CD14-positive monocyte (primary cell): Measurements from ENCODE around the gene SCART1. TPM values are rescaled to one million over a fixed set of nuclear protein-coding genes. Genes with fewer than 3 reads are reported as not detected.

Experiments
- DNase-seq, 3 donors: peaks; one replicate each; pipeline ENCODE4 v3.0.0-alpha.2; 2011 to 2022
- H2AFZ ChIP-seq: 2 replicates; pipeline ENCODE4 v1.6.0; 2012; ENCODE audit warnings: mild to moderate bottlenecking, low read depth, low read length, inconsistent platforms; ENCODE audit not compliant: insufficient read depth, poor library complexity, severe bottlenecking
- H3K27ac ChIP-seq, 2 donors: 1 replicate in 1 of 2; 2 replicates in 1 of 2; pipeline ENCODE4 v1.5.1; 2012 to 2013; ENCODE audit warnings: low read length in 2 of 2, control low read depth in 1 of 2, inconsistent platforms in 1 of 2, low read depth in 1 of 2, mild to moderate bottlenecking in 1 of 2
- H3K27me3 ChIP-seq, 2 donors: one replicate each; pipeline versions ENCODE4 v1.6.0 to v1.6.1; 2011 to 2013; ENCODE audit warnings: low read length in 2 of 2; ENCODE audit not compliant: control insufficient read depth in 2 of 2, insufficient read depth in 2 of 2
- H3K36me3 ChIP-seq, 2 donors: replicated peaks in 1 of 2; 1 replicate in 1 of 2; 2 replicates in 1 of 2; pipeline versions ENCODE4 v1.5.1 to v1.6.1; 2012 to 2013; ENCODE audit warnings: low read length in 2 of 2, control low read depth in 1 of 2, inconsistent platforms in 1 of 2, mild to moderate bottlenecking in 1 of 2; ENCODE audit not compliant: insufficient read depth in 2 of 2, control insufficient read depth in 1 of 2
- H3K4me1 ChIP-seq, 2 donors: 1 replicate in 1 of 2; 2 replicates in 1 of 2; pipeline versions ENCODE4 v1.5.1 to v1.6.1; 2012 to 2013; ENCODE audit warnings: low read length in 2 of 2, control low read depth in 1 of 2, inconsistent platforms in 1 of 2, mild to moderate bottlenecking in 1 of 2, moderate library complexity in 1 of 2; ENCODE audit not compliant: insufficient read depth in 2 of 2, control insufficient read depth in 1 of 2
- H3K4me2 ChIP-seq: replicated peaks from 2 replicates; pipeline ENCODE3; 2012; ENCODE audit warnings: low read length, moderate library complexity, mild to moderate bottlenecking; ENCODE audit not compliant: poor library complexity, severe bottlenecking; ENCODE audit errors: extremely low read depth
- H3K4me3 ChIP-seq, 3 experiments: fragments of 200-600 bp in 1 of 3; sonication (generic) in 1 of 3; replicated peaks in 1 of 3; 1 replicate in 2 of 3; 2 replicates in 1 of 3; pipeline ENCODE4 v1.5.1; 2011 to 2013; ENCODE audit warnings: low read length in 3 of 3, mild to moderate bottlenecking in 3 of 3, control low read depth in 2 of 3, low read depth in 2 of 3, inconsistent platforms in 1 of 3, moderate library complexity in 1 of 3
- H3K79me2 ChIP-seq: 2 replicates; pipeline ENCODE4 v1.6.0; 2012; ENCODE audit warnings: mild to moderate bottlenecking, control low read depth, inconsistent platforms, low read length, moderate library complexity; ENCODE audit not compliant: insufficient read depth
- H3K9ac ChIP-seq: 2 replicates; pipeline ENCODE4 v1.6.0; 2017; ENCODE audit warnings: low read length, mild to moderate bottlenecking; ENCODE audit not compliant: insufficient read depth, poor library complexity, severe bottlenecking
- H3K9me3 ChIP-seq, 2 donors: replicated peaks in 1 of 2; 1 replicate in 1 of 2; 2 replicates in 1 of 2; pipeline versions ENCODE4 v1.5.1 to v1.6.1; 2012 to 2013; ENCODE audit warnings: low read length in 2 of 2, control low read depth in 1 of 2; ENCODE audit not compliant: control insufficient read depth in 1 of 2, insufficient read depth in 1 of 2
- H4K20me1 ChIP-seq: 2 replicates; pipeline ENCODE4 v1.6.0; 2012; ENCODE audit warnings: mild to moderate bottlenecking, low read length, control low read depth, moderate library complexity; ENCODE audit not compliant: insufficient read depth
- H3K27ac Mint-ChIP-seq, 7 donors: one replicate each; pipeline ENCODE4 v1.8.0; 2020; ENCODE audit warnings: mild to moderate bottlenecking in 7 of 7, mixed read lengths in 7 of 7, moderate library complexity in 6 of 7, inconsistent platforms in 2 of 7
- H3K27me3 Mint-ChIP-seq, 3 donors: one replicate each; pipeline ENCODE4 v1.8.0; 2021 to 2022; ENCODE audit warnings: low read depth in 3 of 3, mild to moderate bottlenecking in 3 of 3, mixed read lengths in 3 of 3, moderate library complexity in 3 of 3, inconsistent platforms in 1 of 3
- H3K36me3 Mint-ChIP-seq, 2 donors: one replicate each; pipeline ENCODE4 v1.8.0; 2020; ENCODE audit warnings: mixed read lengths in 2 of 2, inconsistent platforms in 1 of 2, mild to moderate bottlenecking in 1 of 2
- H3K4me1 Mint-ChIP-seq: one replicate; pipeline ENCODE4 v1.8.0; 2020; ENCODE audit warnings: mild to moderate bottlenecking, mixed read lengths
- H3K4me3 Mint-ChIP-seq, 2 donors: one replicate each; pipeline ENCODE4 v1.8.0; 2020; ENCODE audit warnings: mild to moderate bottlenecking in 2 of 2, mixed read lengths in 2 of 2, moderate library complexity in 1 of 2
- H3K9me3 Mint-ChIP-seq, 7 donors: one replicate each; pipeline ENCODE4 v1.8.0; 2020 to 2022; ENCODE audit warnings: mixed read lengths in 7 of 7, mild to moderate bottlenecking in 6 of 7, moderate library complexity in 6 of 7, inconsistent platforms in 2 of 7
- CTCF ChIP-seq: fragments of 200-600 bp; IDR thresholded peaks from one replicate; pipeline ENCODE4 v1.8.0; 2022; ENCODE audit warnings: antibody characterized with exemption, mild to moderate bottlenecking
- WGBS: methylation state at CpG from one replicate; pipeline ENCODE4 v1.1.5; 2013; ENCODE audit warnings: missing lambda C conversion rate; ENCODE audit not compliant: insufficient coverage; 5-methylcytosine and 5-hydroxymethylcytosine counted together
- intact Hi-C, 2 donors: fragments of 100-400 bp; cut with micrococcal nuclease; formaldehyde crosslinking; loops; one replicate each; pipeline versions ENCODE4 v1.15.0 to v1.15.1; 2023
- polyA plus RNA-seq, 3 donors: library from polyadenylated mRNA; depleted of rRNA in 1 of 3; unstranded in 2 of 3; stranded (reverse) in 1 of 3; fragments of 300-500 nt in 2 of 3; fragments of >200 nt in 1 of 3; fragmentation: Illumina TruSeq in 2 of 3; gene quantifications; 1 replicate in 2 of 3; 2 replicates in 1 of 3; pipeline ENCODE4 v1.2.3, GENCODE V29; 2012 to 2021

SCART1 gene
- polyA plus RNA-seq, 3 donors, result 1.1 TPM; not detected in 2

GRCh38 chr10:133451346-133451745 lies 2.4 kb upstream of the SCART1 start:
- Histone ChIP-seq H3K9me3 (peaks cover 11 to 32% of the 10 kb centered on the region in 2 donors), H3K4me1 (no peaks in the 10 kb centered on the region), H3K27me3 (peaks cover 0 to 2% of the 10 kb centered on the region in 2 donors), H3K79me2 (no peaks in the 10 kb centered on the region), H3K36me3 (no peaks in the 10 kb centered on the region), H3K9ac (no peak overlapping the region), H4K20me1 (no peaks in the 10 kb centered on the region), H3K4me3 (no peak overlapping the region), H2AFZ (no peak overlapping the region), H3K27ac (no peak overlapping the region), H3K4me2 (no peak overlapping the region)
- intact Hi-C loops, result no loop called here
- peaks cover 2 to 12% (median 7%) of the 10 kb centered on the region in 3 donors for H3K27me3 Mint-ChIP-seq
- no CpG with 5 or more reads among the region's 4 CpGs for WGBS
- no peaks in the 10 kb centered on the region for H3K36me3 Mint-ChIP-seq
- no peaks in the 10 kb centered on the region for H3K4me1 Mint-ChIP-seq
- H3K4me3 Mint-ChIP-seq, result no peak overlapping the region
- DNase-seq, result no peak
- no peak overlapping the region for H3K27ac Mint-ChIP-seq
- TF ChIP-seq CTCF, result no peak
- H3K9me3 Mint-ChIP-seq, result peaks cover 17 to 31% (median 26%) of the 10 kb centered on the region in 7 donors

- Histone ChIP-seq H3K9ac (no peak overlapping the region), H4K20me1 (no peaks in the 10 kb centered on the region), H2AFZ (no peak overlapping the region), H3K36me3 (no peaks in the 10 kb centered on the region), H3K27ac (no peak overlapping the region), H3K79me2 (no peaks in the 10 kb centered on the region), H3K4me2 (no peak overlapping the region), H3K4me1 (no peaks in the 10 kb centered on the region), H3K27me3 (peaks cover 0 to 2% of the 10 kb centered on the region in 2 donors), H3K4me3 (no peak overlapping the region), H3K9me3 (peaks cover 2 to 21% of the 10 kb centered on the region in 2 donors)
- Mint-ChIP-seq H3K4me1 (no peaks in the 10 kb centered on the region), H3K36me3 (no peaks in the 10 kb centered on the region), H3K9me3 (peaks cover 9 to 22% (median 17%) of the 10 kb centered on the region in 7 donors), H3K4me3 (no peak overlapping the region), H3K27me3 (peaks cover 2 to 8% (median 4%) of the 10 kb centered on the region in 3 donors), H3K27ac (no peak overlapping the region)
- intact Hi-C loops, result no loop called here
- no peak for DNase-seq
- TF ChIP-seq CTCF, result no peak
- 100% methylated on average over 2 of the region's 4 CpGs for WGBS
Observed at GRCh38 chr10:133452453-133452852, 1.3 kb upstream of the SCART1 start.
